ENCODE measurements around the gene REPS1.
"Not testable (repeated sequence)": the region's sequence is repeated elsewhere in the genome, so short reads cannot be mapped to it uniquely, and the experiment has no call there.

Gene REPS1

GRCh38 chr6:138987643-138988468 lies at the start of gene REPS1:
TSS of gene REPS1 (minus strand) at chr6:138988253. CDS start at chr6:138987682, 571 bp downstream.
- DNase-seq: peak; percentile 83 to 90 (median 86)

GRCh38 chr6:139037490-139037889 lies 49.4 kb upstream of the REPS1 start:
- DNase-seq: no peak

DNA sequence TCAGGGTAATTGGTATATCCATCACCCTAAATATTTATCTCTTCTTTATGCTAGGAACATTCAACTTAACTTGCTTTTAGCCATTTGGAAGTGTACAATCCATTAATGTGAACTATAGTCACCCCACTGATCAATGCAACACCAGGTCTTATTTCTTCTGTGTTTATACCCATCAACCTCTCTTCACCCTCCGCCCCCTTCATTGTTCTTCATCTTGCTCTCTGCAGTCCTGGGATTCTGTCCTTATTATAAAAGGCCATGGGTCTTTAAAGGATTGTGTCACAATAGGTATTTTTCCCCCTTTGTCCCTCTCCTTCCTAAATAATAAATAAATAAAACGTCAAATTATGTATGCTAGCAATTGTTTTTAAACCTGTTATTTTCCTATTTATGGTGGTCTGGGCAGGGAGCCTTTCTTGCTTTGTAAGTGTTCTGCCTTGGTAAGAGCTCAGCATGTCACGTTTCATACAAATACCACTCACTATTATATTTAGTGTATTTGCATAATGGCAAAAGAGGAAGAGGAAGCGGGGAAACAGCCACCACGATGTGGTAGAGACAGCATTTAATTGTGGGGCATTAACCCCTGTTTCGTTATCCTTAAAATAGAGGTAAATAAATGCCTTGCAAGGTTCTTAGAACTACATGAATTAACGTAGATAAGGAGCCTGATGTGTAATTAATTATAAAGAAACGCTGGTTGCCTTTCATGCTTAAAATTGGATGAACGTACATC lies 42.3 kb upstream of the REPS1 start:
- DNase-seq: no peak

- DNase-seq: no peak
These were observed 41.6 kb upstream of the REPS1 start for GRCh38 chr6:139029470-139030227.

DNA sequence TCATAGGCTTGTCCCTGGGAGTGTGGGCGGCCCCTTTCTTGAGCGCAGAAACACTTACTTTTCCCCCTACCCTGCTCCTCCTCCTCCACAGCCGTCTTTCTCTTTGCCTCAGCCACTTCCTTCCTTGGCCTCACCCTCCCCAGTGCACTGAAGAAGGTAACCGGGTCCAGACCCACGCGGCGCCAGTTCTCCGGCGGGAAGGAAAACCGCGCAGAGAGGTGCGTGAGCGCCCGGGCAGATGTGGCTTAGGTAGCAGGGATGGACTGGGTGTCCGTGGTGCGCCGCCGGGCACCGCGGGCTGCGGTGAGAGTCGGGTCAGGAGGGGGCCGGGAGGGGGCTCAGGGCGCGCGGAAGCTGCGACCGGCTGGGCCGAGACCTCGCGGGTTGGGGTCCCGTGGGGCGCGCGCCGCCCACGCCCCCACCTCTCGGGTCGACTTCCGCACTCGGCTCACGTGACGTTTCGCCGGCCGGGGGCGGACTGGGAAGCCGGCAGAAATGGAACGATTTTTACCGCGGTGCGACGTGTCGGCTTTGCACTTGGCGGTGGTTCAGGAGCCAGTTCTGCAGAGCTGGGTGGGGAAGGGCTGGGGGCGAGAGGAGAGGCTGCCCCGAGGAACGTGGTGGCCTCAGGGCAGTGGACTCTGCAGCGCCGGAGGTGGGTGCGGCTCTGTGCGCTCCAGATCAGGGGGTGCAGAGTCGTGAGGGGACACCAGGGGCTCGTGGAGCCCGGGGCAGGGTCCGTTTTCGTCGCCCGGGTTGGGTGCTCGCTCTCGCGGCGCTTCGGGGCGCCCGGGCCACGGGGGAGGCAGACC lies 40.8 kb upstream of the REPS1 start, which contains the start of gene ABRACL:
TSS of gene ABRACL (plus strand) at position 88 of the 812 bp plus-strand sequence. CDS start 5,416 bp downstream, outside the sequence.
- DNase-seq: peak; percentile 43 to 52 (median 47)

DNA sequence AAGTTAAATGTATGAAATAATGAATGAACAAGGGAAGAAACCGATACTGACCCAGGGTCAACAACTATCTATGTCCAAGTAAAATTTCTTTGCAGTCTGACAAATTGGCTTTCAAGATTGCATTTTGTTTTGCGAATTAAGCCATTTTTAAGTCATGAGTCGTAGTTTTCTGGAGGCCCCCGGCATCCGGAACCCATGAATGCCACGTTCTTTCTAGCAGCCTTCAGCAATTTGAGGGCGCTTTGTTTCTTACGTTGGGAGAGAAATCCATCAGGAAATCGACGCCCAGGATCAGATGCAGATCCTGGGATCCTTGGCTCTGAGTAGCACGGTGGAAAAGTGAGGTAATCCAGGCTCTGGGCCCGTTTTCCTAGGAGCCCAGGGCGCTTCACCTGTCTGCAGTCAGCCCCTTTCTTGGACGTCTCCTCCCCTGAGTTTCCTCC lies 40.2 kb upstream of the REPS1 start:
- no peak for DNase-seq

DNA sequence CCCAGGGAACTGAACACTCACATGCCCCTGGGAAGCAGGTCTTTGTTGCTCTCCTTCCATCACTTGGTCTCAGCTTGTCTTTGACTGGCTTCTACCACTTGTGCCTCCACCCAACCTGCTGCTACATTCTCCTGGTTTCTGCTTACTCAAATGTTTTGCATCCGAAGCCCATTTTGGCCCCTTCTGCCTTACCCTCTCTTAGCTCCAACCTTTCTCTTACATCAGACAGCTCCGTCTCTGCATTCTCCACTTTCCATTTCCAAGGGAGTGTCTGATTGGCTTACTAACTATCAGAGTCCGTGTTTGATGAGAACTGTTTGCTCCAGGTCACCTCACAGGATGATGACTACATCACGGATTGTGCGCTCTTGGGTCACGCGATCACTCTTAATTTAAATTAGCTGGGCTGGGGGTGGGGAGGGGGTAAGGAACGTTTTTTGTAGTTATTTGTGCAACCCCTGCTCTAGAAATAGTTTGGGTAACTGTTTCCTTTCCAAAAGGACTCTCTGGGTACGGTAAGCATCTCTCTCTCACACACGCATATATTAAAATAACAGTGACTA lies 39.6 kb upstream of the REPS1 start:
- DNase-seq: no peak

GRCh38 chr6:139025416-139025815 lies 37.4 kb upstream of the REPS1 start:
- not testable (repeated sequence) for DNase-seq

- no peak for DNase-seq
These were observed 32.6 kb upstream of the REPS1 start for GRCh38 chr6:139020689-139021088.

- DNase-seq: no peak
These were observed 31.7 kb upstream of the REPS1 start for GRCh38 chr6:139019722-139020121.

DNA sequence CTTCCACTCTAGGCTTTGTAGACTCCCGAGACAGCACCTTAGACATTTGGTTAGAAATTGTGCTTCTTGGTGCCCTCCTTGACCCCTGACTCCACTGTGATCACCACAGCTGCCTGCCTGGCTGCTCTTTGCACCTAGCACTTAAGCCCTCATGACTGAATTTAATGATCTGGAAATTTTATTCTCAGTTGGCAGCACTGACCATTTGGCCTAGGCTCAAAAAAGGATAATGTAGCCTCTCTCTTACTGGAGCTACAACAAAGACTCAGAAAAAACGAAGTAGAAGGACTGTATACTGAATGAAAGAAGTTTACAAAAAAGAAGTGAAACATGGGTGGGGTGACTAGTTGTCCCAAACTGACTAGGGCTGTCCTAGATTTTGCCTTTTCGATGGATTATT lies 29.2 kb upstream of the REPS1 start:
- DNase-seq: no peak

- DNase-seq: no peak
These were observed 28.5 kb upstream of the REPS1 start for GRCh38 chr6:139016337-139017213.

DNA sequence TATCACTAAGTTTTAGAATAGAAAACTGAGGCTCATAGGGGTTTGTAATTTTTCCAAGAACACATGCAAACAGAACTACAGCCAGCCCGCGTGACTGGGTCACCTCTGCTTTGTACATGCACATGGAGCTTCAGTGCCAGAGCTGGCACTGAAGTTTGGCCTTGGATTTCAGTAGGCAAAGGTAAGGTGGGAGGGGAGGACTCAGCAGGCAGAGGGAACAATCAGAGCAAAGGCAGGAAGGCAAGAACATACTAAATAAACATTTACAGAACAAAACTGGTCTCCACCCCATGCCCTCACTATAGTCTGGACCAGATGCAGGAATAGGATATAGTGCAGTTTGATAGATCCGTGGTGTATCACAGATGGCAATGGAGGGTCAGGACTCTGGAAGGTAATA lies 26.9 kb upstream of the REPS1 start:
- DNase-seq: no peak

- no peak for DNase-seq
These were observed 25.2 kb upstream of the REPS1 start for GRCh38 chr6:139013185-139013800.

GRCh38 chr6:139011980-139012379 lies 23.9 kb upstream of the REPS1 start:
- no peak for DNase-seq

- DNase-seq: no peak
These were observed 22.6 kb upstream of the REPS1 start for GRCh38 chr6:139010674-139011073.

- DNase-seq: no peak
These were observed 20.1 kb upstream of the REPS1 start for GRCh38 chr6:139008117-139008516.

DNA sequence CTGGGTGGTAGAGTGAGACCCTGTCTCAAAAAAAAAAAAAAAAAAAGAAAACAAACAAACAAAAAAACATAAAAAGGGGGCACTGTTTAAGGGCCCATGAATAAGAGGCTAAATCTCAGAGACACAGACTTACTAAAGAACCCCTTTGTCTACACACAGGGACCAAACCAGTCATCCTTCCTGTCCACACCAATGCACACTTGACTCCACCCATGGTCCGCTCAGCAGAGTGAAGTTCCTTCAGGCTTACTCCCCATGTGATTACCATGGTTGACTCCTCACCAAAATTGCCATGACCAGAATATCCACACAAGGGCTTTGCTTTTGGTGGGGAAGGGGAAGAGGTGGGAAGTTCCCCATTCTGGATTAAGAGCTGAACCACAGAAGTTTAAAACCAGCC lies 19.4 kb upstream of the REPS1 start:
- no peak for DNase-seq

DNA sequence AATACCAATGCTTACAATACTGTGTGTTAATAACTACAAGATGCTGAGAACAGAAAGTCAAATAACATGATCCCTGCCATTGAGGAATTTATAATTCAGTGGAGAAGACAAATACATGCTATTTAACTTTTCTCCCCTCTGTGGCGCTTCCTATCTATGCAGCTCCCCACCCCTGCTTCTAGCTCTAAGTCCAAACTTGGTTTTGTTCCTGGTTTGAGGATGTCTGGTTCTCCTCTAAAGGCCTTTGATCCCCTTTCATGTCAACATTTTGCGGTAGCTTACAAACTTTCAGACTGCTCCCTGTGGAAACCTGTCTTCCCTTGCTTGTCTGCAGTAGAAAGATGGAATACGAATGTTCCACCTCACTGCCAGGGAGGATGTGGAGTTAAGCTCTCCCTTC lies 18.4 kb upstream of the REPS1 start:
- DNase-seq: no peak

- no peak for DNase-seq
These were observed 15.7 kb upstream of the REPS1 start for GRCh38 chr6:139003751-139004150.

Measured in activated CD4-positive, CD25-positive, alpha-beta regulatory T cell (primary cell).